HG02623 (cell line): ENCODE data around the gene BACH2.

Experiments used
- ATAC-seq: cut with Tn5 transposase; IDR thresholded peaks from one replicate; pipeline ENCODE4 v1.9.1; 2021; ENCODE audit warnings: moderate library complexity; ENCODE audit not compliant: unreplicated experiment

The BACH2 gene

DNA sequence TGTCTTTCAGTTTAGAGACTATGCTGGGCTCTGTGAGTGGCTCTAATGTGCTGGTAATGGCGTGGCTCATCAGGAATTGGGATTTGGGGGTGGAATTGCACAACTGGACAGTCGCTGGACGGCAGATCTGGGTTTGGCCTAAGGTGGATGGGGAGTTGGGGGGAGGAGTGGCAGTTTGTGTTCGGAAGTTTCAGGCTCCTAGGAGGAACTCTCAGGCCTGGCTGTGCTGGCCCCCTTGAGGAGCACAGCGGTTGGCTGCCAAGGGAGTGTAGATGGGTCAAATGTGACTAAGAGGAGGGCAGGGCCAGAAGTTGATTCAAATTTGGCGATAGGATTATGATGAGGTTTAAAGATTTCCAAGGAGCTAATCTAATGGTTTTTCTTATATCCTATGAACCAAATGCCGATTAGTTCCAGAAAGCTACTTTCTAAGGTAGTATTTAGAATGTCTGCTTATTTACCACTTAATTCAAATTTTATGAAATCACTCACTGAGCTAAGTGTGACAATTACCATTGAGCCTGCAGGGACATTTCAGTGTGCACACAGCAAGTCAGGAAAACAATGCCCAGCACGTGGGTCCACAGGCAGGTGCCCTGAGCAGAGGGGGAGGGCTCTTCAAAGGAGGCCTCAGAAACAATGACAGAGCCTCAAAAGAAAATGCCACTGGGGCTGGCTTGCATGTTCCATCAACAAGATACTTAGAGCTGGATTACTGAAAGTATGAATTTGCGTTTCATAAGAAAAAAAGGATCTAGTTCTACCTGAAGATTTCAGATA, 291.4 kb downstream of the BACH2 start:
- no peak for ATAC-seq

DNA sequence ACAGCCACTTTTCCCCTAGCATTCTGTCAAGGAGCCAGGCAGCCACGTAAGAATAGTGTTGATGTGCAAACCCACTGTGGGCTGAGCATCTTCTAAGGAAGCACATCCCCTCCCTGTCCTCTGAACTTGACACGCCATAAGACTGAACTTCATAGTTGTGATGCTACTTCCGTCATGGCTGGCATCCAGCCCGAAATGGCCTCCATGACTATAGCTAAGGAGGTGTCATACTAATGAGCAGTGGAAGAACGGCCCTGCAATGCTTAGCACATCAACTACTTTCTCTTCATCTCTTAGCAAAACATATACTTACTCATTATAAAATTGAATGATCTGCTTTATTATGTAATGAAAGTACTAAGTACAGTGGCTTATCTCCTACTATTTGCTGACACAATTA, 292.1 kb downstream of the BACH2 start:
- ATAC-seq = no peak

DNA sequence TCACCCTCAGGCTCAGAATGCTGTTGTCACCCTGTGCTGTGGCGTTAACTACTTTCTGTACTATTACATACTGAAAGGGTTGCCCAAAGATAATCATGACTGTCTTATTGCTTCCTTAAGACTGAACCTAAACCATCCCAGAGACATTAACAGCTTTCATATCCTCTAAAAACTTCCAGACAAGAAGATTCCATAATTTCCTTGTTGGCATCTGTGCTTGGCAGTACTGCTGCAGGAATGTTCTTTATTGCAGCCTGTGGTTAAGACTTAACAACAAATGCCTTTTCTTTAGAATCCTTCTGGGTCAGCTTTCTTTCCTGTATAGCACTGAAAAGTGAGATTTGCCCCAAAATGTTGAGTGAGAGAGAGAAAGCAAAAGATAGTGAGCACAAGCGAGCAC, 292.7 kb downstream of the BACH2 start:
- ATAC-seq = no peak

DNA sequence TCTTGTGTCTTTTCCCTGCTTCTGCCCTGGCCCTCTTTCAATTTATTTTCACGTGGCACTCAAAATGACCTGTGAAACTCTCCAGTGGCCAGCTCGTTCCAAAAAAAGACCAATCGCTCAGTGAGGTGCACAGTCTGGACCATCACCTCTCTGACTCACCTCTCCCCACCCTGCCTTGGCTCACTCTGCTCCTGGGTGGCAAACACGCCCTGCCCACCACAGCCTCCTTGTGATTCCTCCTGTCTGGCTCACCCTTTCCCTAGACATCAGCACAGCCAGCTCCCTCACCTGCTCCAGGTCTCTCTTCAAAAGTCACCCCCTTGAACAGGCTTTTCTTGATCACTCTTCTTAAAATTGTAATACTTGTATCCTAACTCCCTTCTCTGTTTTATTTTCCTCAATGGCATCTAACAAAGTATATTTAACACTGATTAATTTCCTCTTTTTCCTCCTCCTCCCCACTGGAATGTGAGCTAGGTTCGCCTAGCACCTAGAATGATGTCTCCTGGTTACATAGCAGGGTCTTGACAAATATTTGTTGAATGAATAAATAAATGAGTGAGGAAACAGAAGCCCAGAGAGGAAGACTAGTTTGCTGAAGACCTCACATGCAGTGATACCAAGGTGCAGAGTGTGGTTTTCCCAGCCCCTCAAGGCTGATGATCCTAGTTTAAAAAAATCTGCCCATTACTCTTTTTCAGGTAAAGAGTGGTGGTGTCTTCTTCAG, 293.4 kb downstream of the BACH2 start:
- ATAC-seq = no peak

DNA sequence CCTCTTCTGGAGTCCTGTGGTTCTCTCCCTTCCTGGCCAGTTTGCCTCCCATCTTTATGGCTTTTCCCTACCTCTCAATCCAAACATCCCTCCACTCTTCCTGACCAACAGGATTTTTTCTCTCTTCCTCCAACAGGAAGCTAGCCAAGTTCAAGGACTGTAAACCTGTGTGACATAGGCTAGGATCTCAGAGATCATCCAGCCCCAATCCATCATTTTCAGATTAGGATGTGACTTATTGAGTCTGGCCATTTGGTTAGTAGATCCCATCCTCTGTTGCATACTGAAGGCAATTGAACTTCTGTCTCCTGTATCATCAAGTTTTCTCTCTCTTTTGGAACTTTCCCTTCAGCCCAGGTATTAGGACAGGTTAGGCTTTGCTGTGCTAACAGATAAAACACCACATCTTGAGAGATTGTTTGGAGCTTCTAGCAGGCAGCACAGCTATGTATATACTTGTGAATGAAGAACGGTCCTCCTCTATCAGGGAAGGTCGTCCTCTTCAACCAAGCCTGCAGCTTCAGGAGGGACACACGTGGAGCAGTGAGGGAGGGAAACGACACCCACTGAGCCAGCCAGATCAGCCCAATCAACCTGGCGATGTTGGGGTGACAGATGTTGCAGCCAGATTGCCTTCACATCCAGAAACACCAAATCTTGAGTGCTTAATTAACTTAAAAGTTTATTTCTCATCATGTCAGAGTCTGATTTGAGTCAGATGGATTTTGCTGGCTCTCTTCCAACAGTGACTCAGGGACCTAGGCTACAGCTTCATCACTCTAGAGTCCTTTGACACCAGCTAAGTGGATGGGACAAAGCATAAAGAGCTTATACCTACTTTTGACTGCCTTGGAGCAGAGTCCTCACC, 295.5 kb downstream of the BACH2 start:
- no peak for ATAC-seq

DNA sequence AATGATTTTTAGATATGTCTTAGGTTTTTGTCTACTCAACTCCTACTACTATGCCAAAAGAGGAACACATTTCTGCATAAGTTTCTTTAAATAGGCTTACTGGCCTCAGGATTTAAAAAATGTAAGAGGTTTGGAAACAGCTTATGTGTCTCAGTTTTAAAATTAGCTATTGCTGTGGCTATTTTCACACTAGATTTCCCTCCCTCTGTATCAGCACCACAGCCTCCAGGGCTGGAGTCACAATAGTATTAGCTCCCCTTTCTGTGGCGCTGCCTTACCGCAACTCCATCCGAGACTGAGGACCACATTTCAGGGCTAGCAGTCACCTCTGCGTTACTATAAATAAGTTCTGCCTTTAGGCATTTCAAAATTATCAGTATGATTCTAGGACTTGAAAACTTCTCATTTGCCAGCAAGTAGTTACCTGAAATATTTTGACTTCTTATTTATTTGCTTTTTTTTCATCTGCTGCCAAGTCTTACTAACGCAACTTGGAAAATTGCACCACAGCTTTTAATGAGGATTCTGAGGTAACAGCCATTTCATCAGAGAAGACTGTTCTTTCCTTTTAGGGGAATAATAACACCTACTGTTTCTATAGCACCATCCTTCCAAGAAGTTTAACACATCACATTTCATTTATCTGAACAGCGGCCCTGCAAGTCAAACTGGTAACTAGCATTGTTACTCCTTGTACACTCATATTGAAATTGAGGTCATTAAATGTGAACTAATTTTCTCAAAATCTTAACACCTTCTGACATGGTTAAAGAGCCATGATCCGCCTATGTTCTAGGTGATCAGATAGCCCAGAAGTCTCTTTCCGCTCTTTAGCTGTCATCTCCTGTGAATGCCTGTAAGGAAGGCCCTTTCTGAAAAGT, 296.5 kb downstream of the BACH2 start:
- no peak for ATAC-seq

DNA sequence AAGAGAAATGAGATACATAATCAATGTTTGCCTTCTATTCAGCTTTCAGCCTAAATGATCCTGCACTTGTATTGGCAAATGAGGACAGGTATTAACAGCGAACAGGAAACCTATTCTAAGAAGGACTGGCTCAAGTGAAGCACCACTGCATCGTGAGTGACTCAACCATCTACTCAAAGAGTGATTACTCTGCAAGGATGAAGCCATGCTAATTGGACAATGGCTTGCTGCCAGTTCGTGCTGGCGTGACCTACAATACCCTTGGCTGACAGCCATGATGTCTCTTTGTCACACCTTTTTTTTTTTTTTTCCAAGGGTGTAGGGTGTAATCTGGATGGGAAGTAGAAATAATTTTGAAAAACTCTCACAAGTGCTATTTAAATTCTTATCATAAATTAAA, 297.5 kb downstream of the BACH2 start:
- ATAC-seq = no peak

DNA sequence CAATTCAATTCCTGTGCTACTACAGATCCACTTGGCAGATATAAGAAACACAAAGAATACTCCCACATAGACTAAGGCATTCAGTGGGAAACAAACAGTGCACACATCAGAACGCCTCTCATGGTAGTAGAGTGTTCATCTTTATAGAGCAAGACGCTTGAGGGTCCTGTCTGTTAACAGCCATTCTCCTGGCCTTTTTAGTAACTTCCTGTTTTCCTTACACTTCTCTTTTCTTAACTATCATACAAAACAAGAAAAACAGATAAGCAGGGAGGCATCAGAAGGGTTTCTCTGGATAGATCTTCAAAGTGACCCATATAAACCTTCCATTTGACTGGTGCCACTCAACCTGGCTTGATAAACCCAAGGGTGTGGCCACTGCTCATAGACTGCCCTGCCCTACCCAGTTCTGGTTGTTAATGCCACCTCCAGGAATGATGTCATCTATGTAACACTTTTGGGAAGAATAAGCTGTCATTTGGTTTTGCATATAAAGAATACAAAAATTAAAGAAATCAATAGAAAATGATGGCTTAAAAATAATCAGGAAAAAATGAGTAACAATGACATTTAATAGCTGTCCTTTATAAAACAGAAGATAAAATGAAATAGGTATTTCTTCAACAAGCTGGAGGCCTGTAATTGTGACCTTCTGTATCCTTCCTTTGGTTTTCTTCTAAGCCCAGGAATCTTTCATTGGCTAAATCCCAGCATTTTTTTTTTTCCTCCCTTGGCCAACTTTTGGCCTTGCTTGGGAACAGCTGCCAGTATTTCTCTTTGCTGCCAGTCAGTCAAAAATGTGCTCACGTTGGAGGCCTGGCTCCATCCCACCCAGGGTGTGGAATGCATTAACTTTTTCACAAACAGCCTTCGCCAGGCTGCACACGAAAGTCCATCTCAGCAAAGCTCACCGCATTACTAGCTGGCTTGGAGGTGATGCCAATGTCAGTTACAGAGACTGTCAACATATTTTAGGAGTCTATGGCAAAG, 298.9 kb downstream of the BACH2 start:
- no peak for ATAC-seq

DNA sequence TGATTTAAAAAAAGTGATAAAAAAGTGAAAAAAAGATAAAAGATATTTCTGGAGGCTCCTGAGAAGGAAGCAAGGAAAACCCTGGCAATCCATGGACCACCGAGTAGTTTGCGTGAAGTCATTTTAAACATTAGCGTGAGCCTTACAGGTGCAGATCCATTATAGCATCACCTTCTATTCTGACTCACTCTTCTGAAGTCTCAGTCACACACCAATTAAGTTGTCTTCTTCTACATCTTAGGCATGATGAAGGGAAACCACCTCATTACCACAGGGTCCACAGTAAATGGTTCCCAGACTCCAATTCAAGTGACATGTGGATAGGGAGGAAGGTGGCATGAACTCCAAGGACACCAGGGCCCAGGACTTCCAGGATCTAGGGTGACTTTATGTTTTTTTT, 303.2 kb downstream of the BACH2 start:
- no peak for ATAC-seq

DNA sequence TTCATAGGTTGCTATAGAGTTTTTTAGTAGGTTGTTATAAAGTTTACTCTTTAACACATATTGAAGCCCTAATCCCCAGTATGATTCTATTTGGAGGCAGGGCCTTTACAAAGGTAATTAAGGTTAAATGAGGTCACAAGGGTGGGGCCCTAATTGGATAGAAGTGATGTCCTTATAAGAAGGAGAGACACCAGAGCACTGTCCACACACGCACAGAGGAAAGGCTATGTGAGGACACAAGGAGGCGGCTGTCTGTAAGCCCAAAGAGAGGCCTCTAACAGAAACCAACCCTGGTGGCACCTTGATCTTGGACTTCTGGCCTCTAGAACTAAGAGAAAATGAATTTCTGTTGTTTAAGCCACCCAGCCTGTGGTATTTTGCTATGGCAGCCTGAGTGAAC, 303.8 kb downstream of the BACH2 start:
- no peak for ATAC-seq

DNA sequence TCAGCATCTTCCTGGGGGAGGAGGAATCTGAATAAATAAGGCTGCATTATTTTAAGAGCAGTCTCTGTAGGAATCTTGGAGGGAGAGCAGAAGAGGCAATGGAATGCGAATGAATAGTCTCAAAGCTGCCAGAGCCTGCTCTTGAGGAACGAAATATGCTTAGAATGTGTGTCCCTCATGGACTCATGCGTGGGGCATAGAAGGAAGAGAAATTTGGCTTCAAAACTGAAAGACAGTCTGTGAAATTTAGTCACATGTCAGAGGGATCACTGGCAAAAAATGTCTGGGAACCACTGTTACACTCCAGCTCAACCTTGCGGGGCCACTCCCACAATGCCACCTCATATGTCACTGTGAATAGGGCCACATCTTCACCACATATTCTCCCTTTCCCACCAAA, 306.9 kb downstream of the BACH2 start:
- no peak for ATAC-seq

DNA sequence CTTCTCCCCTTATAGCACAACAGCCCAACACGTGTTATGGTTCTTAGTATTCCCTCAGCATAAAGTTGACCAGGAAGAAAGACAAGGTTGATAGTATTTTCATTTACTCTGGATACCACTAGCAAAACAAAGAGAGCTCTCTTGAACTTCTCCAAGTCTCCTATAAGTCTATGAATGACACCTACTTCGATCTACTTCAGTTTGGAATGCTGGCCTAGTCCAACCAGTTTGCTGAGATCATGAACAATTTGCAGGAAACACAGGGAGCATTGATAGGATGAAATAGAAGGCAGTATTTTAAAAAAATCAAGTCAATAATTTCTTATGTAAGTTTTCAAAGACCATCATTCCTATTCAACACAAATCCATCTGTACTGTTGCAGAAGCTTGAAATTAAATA, 308.8 kb downstream of the BACH2 start:
- ATAC-seq = no peak

DNA sequence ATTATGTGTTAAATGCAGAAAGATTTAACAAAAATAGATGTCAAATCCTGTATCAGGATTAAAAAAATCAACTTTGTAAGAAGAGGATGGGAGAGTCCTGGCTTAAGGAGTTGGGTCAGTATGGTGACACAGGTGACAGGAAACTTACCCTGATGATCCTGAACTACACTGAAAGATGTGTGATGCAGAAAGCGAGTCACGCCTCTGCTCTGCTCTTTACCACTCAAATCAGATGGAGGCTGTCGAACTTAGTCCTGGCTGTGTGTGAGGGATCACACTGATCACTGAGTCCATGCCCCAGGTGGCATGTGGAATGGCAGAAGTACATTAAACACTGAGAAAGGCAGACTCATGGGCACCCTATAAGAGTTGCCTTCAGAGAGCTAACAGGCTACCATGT, 309.5 kb downstream of the BACH2 start:
- no peak for ATAC-seq

DNA sequence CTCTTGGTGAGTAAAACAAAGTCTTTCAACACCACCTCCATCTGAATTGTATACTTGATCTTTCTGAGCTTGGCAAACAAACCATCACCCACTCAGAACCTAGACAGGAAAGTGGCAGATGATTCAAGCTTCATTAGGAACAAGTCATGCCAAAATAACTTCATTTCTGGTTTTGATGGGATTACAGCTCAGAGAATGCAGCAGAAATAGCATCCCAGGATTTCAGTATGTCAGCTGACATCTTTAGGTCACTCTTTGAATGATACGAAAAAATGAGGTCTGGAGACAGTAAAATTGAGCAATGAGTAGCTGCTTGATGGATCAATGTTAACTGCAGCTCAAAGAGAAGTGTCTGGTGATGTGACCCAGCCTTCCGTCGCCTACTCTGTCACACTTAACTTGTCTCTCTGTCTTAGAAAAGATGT, 310.0 kb downstream of the BACH2 start:
- ATAC-seq = no peak

DNA sequence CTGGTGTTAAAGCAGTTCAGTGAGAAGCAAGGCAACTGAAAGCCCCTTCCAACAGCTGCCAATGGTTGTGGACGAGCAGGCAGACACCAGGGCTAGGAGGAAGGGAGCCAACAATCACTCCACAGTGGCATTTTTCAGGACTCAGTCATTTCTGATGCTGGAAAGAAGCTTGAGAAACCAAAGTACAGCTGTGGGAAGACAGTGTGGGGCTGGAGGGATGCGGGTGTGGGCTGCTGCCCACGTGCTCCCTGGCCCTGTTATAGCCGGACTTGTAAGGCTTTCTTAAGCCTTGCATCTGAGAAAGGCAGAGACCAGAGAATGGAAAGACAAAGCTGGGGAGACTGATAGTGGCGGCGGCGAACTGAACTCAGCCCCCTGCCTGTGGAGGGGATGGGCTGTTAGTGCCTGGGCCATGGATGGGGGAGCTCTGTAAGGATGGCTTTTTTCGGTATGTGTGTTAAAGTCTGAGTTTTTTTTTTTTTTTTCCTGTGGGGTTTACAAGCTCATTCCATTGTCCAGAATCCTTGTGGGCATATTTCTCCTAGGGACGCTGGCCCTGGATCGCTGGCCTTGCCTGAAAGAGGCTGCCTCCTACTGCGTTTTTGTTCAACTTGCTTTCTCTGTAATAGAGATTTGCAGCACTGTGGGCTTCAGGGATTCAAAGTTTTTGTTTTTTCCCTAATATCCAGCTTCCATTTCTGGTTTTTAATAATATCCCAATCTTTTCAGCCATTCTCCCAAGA, 310.7 kb downstream of the BACH2 start:
- ATAC-seq = no peak

DNA sequence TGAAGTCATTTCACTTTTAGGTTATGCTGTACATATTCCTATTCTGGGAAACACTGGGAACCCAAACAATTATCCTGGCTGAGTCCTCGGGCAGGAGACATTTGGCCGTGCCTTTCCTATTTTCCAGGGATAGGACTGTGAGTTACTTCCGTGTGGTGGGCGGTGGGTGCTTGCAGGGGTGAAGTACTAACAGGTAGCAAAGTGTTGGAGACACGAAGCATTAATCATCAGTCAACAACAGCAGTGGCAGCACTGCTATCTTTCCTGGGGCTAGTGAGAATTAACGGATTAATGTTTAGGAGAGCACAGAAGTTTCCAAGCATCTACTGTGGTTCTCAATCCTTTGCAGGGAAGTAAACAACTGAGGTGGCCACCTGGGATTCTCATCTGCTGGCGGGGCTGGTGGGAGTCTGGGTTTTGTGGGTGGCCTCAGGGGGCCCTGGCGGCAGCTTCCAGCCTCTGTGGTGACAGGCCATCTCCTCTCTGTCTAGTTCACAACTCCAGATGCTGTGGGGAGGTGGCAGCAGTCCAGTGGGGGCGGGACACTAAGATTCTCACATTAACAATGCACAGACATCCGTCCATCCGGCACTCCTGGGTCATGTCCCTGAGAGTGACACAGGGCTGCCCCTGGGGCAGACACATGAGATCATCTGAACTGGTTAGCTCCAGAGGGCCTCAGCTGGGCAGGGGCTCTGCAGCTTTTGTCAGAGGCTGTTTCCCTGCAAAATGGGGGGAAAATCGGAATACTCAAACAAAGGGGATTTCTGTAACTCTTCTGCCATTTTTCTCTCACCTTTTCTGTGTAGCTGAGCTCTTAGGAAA, 311.5 kb downstream of the BACH2 start:
- ATAC-seq = no peak

DNA sequence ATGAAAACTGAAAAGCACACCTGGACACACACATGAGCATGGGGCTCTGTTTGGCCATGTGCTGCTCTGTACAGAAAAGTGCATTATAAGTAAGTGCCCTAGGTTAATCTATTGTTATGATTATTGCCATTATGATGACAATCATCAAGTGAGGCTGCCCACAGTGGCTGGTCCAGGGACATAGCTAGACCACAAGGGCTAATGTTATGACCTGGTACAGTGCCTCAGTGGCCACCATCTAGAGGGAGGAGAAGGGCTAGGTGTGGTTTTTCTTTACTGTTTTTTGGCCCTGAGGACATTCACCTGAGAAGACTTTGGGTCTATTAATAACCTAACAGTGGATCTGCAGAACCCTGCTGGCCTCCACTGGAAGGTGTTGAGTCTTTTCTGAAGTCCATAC, 316.3 kb downstream of the BACH2 start:
- no peak for ATAC-seq
